ENCODE results near the gene HLF.

GRCh38 chr17:55241097-55241496, 23.7 kb upstream of the HLF start:
- TF ChIP-seq CTCF (IDR thresholded peaks at IDR 0.05) (no peak), POLR2AphosphoS5 (IDR thresholded peaks at IDR 0.05; ENCODE audit: low read depth, low read length) (no peak)

Measured in Panc1 (cell line).